ENCODE data around the gene SLC34A1. TPM values are rescaled to one million over a fixed set of nuclear protein-coding genes. Genes with fewer than 3 reads are reported as not detected.

SLC34A1 gene
- total and polyA plus RNA-seq, 2 of the 13 experiments (the other 11 are each of a cell fraction or from before 2014, with no cell fraction given) = 0.03 to 0.20 TPM

DNA sequence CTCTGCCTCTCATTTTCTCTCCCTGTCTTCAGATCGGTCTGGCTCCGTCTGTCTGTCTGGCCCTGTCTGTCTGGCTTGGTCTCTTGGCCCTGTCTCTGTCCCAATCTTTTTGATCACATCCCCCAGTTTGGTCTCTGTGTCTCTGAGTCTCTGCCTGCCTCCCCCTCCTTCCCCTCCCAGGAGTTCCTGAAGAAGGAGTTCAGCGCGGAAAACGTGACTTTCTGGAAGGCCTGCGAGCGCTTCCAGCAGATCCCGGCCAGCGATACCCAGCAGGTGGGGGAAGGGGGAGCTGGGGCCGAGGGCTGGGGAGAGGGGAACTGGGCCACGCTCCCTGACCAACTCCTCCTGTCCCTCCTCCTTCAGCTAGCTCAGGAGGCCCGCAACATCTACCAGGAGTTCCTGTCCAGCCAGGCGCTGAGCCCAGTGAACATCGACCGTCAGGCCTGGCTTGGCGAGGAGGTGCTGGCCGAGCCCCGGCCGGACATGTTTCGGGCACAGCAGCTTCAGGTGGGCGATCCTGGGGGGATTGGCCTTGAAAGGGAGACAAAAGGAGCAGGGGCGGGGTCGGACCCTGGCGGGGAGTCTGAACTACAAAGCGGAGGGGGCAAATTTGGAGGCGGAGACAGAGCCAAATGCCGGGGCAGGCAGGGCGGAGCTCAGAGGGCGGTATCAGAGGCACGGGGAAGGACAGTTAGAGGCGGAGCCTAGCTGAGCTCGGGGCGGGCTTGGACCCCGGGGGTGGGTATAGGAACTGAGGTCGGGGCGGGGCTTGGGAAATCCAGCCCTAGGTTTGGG, 17.5 kb upstream of the SLC34A1 start (continued):
- TF ChIP-seq ASH2L (IDR thresholded peaks at IDR 0.05; ENCODE audit: insufficient read length, low read depth, low read length) (peak; percentile 43), SOX13 (IDR thresholded peaks at IDR 0.05) (no peak), SOX13 (CRISPR knock-in tag; conservative IDR thresholded peaks at IDR 0.05 in 1 of 2, IDR thresholded peaks at IDR 0.05 in 1 of 2) (peak in 1 of 2 experiments; percentile 48; a peak in 1 of 4 replicates), ZNF883 (CRISPR knock-in tag; IDR thresholded peaks at IDR 0.05; ENCODE audit: not compliant biosample characterization) (peak; percentile 24), RBFOX2 (IDR thresholded peaks at IDR 0.05; ENCODE audit: low read depth, low read length) (peak; percentile 80), KMT2B (CRISPR knock-in tag; IDR thresholded peaks at IDR 0.05) (peak; percentile 48; the same call in 1 of the 2 replicates), ZNF451 (CRISPR knock-in tag; IDR thresholded peaks at IDR 0.05) (no peak), ZFY (CRISPR knock-in tag; IDR thresholded peaks at IDR 0.05) (peak; percentile 78), SP5 (CRISPR knock-in tag; IDR thresholded peaks at IDR 0.05; ENCODE audit: borderline replicate concordance, low read depth) (peak; percentile 77)
- TF ChIP-seq, protein P1, sequence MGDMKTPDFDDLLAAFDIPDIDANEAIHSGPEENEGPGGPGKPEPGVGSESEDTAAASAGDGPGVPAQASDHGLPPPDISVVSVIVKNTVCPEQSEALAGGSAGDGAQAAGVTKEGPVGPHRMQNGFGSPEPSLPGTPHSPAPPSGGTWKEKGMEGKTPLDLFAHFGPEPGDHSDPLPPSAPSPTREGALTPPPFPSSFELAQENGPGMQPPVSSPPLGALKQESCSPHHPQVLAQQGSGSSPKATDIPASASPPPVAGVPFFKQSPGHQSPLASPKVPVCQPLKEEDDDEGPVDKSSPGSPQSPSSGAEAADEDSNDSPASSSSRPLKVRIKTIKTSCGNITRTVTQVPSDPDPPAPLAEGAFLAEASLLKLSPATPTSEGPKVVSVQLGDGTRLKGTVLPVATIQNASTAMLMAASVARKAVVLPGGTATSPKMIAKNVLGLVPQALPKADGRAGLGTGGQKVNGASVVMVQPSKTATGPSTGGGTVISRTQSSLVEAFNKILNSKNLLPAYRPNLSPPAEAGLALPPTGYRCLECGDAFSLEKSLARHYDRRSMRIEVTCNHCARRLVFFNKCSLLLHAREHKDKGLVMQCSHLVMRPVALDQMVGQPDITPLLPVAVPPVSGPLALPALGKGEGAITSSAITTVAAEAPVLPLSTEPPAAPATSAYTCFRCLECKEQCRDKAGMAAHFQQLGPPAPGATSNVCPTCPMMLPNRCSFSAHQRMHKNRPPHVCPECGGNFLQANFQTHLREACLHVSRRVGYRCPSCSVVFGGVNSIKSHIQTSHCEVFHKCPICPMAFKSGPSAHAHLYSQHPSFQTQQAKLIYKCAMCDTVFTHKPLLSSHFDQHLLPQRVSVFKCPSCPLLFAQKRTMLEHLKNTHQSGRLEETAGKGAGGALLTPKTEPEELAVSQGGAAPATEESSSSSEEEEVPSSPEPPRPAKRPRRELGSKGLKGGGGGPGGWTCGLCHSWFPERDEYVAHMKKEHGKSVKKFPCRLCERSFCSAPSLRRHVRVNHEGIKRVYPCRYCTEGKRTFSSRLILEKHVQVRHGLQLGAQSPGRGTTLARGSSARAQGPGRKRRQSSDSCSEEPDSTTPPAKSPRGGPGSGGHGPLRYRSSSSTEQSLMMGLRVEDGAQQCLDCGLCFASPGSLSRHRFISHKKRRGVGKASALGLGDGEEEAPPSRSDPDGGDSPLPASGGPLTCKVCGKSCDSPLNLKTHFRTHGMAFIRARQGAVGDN (CRISPR knock-in tag; IDR thresholded peaks at IDR 0.05) = peak; percentile 84
- TF ChIP-seq, protein P2, sequence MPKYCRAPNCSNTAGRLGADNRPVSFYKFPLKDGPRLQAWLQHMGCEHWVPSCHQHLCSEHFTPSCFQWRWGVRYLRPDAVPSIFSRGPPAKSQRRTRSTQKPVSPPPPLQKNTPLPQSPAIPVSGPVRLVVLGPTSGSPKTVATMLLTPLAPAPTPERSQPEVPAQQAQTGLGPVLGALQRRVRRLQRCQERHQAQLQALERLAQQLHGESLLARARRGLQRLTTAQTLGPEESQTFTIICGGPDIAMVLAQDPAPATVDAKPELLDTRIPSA (CRISPR knock-in tag; IDR thresholded peaks at IDR 0.05; ENCODE audit: borderline replicate concordance) = no peak
- TF ChIP-seq, protein P3, sequence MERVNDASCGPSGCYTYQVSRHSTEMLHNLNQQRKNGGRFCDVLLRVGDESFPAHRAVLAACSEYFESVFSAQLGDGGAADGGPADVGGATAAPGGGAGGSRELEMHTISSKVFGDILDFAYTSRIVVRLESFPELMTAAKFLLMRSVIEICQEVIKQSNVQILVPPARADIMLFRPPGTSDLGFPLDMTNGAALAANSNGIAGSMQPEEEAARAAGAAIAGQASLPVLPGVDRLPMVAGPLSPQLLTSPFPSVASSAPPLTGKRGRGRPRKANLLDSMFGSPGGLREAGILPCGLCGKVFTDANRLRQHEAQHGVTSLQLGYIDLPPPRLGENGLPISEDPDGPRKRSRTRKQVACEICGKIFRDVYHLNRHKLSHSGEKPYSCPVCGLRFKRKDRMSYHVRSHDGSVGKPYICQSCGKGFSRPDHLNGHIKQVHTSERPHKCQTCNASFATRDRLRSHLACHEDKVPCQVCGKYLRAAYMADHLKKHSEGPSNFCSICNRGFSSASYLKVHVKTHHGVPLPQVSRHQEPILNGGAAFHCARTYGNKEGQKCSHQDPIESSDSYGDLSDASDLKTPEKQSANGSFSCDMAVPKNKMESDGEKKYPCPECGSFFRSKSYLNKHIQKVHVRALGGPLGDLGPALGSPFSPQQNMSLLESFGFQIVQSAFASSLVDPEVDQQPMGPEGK (CRISPR knock-in tag; IDR thresholded peaks at IDR 0.05) = peak; percentile 54; the same call in 1 of the 2 replicates
- TF ChIP-seq, protein P4, sequence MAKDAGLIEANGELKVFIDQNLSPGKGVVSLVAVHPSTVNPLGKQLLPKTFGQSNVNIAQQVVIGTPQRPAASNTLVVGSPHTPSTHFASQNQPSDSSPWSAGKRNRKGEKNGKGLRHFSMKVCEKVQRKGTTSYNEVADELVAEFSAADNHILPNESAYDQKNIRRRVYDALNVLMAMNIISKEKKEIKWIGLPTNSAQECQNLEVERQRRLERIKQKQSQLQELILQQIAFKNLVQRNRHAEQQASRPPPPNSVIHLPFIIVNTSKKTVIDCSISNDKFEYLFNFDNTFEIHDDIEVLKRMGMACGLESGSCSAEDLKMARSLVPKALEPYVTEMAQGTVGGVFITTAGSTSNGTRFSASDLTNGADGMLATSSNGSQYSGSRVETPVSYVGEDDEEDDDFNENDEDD (CRISPR knock-in tag; IDR thresholded peaks at IDR 0.05; ENCODE audit: borderline replicate concordance) = 0 out of 2 replicates have a peak, but pooled peaks have one; percentile 24
- TF ChIP-seq, protein P5, sequence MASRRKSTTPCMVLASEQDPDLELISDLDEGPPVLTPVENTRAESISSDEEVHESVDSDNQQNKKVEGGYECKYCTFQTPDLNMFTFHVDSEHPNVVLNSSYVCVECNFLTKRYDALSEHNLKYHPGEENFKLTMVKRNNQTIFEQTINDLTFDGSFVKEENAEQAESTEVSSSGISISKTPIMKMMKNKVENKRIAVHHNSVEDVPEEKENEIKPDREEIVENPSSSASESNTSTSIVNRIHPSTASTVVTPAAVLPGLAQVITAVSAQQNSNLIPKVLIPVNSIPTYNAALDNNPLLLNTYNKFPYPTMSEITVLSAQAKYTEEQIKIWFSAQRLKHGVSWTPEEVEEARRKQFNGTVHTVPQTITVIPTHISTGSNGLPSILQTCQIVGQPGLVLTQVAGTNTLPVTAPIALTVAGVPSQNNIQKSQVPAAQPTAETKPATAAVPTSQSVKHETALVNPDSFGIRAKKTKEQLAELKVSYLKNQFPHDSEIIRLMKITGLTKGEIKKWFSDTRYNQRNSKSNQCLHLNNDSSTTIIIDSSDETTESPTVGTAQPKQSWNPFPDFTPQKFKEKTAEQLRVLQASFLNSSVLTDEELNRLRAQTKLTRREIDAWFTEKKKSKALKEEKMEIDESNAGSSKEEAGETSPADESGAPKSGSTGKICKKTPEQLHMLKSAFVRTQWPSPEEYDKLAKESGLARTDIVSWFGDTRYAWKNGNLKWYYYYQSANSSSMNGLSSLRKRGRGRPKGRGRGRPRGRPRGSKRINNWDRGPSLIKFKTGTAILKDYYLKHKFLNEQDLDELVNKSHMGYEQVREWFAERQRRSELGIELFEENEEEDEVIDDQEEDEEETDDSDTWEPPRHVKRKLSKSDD (CRISPR knock-in tag; IDR thresholded peaks at IDR 0.05; ENCODE audit: low read depth) = no peak
